ENCODE results near the gene CFAP43.

- TF ChIP-seq CTCF (IDR thresholded peaks at IDR 0.05) (no peak), POLR2AphosphoS5 (IDR thresholded peaks at IDR 0.05) (no peak), POLR2A (IDR thresholded peaks at IDR 0.05; ENCODE audit: low read depth) (no peak)
These were observed 32.6 kb downstream of the CFAP43 start for GRCh38 chr10:104199567-104199966.

Data from esophagus muscularis mucosa (tissue), 3 donors.